Upper lobe of left lung (tissue), 6 donors: Measurements from ENCODE around the gene ERF. TPM values are rescaled to one million over a fixed set of nuclear protein-coding genes. Genes with fewer than 3 reads are reported as not detected.
A peak's percentile ranks its signal among the peaks of the same experiment; 100 is the strongest.

ENCODE experiments used
- ATAC-seq, 2 donors: fragments of 200-7000 bp; cut with Tn5 transposase; one replicate each; pipeline ENCODE4 v1.9.1; 2022; ENCODE audit warnings: mild to moderate bottlenecking in 2 of 2, moderate library complexity in 2 of 2; ENCODE audit not compliant: low FRiP score in 2 of 2
- DNase-seq, 2 donors: peaks; one replicate each; pipeline ENCODE4 v3.0.0-alpha.2; 2019 to 2020
- H3K27ac ChIP-seq, 4 donors: fragments of 200-600 bp; sonication (generic); one replicate each; pipeline ENCODE4 v1.5.1; 2016 to 2019
- H3K27me3 ChIP-seq, 4 donors: fragments of 200-600 bp; sonication (generic); one replicate each; pipeline ENCODE4 v1.5.1; 2017 to 2019
- H3K36me3 ChIP-seq, 4 donors: fragments of 200-600 bp; sonication (generic); one replicate each; pipeline ENCODE4 v1.5.1; 2016 to 2019
- H3K4me1 ChIP-seq, 4 donors: fragments of 200-600 bp; sonication (generic); one replicate each; pipeline ENCODE4 v1.5.1; 2018 to 2019
- H3K4me3 ChIP-seq, 4 donors: fragments of 200-600 bp; sonication (generic); one replicate each; pipeline ENCODE4 v1.5.1; 2017 to 2019; ENCODE audit warnings: mild to moderate bottlenecking in 2 of 4, moderate library complexity in 1 of 4
- H3K9me3 ChIP-seq, 4 donors: fragments of 200-600 bp; sonication (generic); one replicate each; pipeline ENCODE4 v1.5.1; 2018 to 2019
- EP300 ChIP-seq, 4 donors: sonication (generic); formaldehyde crosslinking; IDR thresholded peaks; one replicate each; pipeline ENCODE4 v1.5.1; 2017; ENCODE audit warnings: antibody characterized with exemption in 4 of 4, control low read depth in 2 of 4
- POLR2A ChIP-seq, 4 donors: fragments of 450-650 bp; IDR thresholded peaks; one replicate each; pipeline ENCODE4 v1.5.1; 2016 to 2017; ENCODE audit warnings: antibody characterized with exemption in 4 of 4, mild to moderate bottlenecking in 2 of 4
- POLR2AphosphoS5 ChIP-seq, 2 donors: sonication (generic); formaldehyde crosslinking; IDR thresholded peaks; one replicate each; pipeline ENCODE4 v1.5.1; 2017; ENCODE audit warnings: antibody characterized with exemption in 2 of 2
- WGBS, 2 donors: methylation state at CpG; one replicate each; pipeline ENCODE4 v1.1.5; 2017 to 2018; 5-methylcytosine and 5-hydroxymethylcytosine counted together
- total RNA-seq, 6 donors: library from RNA; depleted of rRNA in 4 of 6; stranded (reverse); fragments of >200 nt in 4 of 6; gene quantifications; one replicate each; pipeline versions ENCODE4 v1.1.0 to v1.2.1, GENCODE V29; 2016 to 2021
- TF ChIP-seq, protein P1 (sequence below), 6 experiments: fragments of 450-650 bp in 4 of 6; fragments of 200-600 bp in 2 of 6; sonication (generic) in 2 of 6; IDR thresholded peaks; one replicate each; pipeline ENCODE4 v1.5.1; 2016 to 2019; ENCODE audit warnings: antibody characterized with exemption in 6 of 6
- donor health status: DM: no; HTN: no; CAD: no; lungs with moderate emphysema.
- donor health status: DM: no; HTN: yes; CAD: no; lungs with severe emphysema.

The ERF gene
- total RNA-seq, 6 donors from 2014 or later = 13.6 to 59.4 (median 32.5) TPM

DNA sequence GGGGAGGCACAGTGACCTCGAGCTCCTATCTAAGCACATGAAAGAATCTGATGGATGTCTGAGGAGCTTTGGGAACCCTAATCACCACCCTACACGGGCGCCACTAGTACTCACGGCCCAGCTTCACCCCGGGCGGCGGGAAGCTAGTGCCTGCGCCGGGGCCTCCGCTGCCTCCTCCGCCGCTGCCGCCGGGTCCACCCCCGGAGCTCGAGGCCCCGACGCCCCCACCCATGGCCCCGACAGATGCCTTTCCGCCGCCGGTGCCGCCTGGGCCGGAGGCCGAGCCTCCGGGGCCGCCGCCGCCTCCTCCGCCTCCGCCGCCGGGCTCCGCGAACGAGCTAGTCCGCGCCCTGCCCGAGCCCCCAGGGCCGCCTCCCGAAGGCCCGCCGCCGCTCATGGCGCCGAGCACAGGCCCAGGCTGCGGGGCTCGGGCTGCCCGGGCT, 12.8 kb downstream of the ERF start:
- Histone ChIP-seq H3K36me3 (peaks cover 0 to 26% (median 3%) of the 10 kb centered on the region in 4 donors), H3K9me3 (no peaks in the 10 kb centered on the region), H3K4me1 (peaks cover 29 to 62% (median 42%) of the 10 kb centered on the region in 4 donors), H3K4me3 (peak overlapping the region; percentile 38 to 98 (median 92)), H3K27me3 (no peaks in the 10 kb centered on the region), H3K27ac (peak overlapping the region; percentile 85 to 96 (median 91))
- DNase-seq = no peak
- WGBS, 2 donors = 1 to 2% methylated on average over 15 to 25 of the region's 49 CpGs
- no peak for TF ChIP-seq POLR2AphosphoS5 (IDR thresholded peaks at IDR 0.05)
- TF ChIP-seq, protein P1, sequence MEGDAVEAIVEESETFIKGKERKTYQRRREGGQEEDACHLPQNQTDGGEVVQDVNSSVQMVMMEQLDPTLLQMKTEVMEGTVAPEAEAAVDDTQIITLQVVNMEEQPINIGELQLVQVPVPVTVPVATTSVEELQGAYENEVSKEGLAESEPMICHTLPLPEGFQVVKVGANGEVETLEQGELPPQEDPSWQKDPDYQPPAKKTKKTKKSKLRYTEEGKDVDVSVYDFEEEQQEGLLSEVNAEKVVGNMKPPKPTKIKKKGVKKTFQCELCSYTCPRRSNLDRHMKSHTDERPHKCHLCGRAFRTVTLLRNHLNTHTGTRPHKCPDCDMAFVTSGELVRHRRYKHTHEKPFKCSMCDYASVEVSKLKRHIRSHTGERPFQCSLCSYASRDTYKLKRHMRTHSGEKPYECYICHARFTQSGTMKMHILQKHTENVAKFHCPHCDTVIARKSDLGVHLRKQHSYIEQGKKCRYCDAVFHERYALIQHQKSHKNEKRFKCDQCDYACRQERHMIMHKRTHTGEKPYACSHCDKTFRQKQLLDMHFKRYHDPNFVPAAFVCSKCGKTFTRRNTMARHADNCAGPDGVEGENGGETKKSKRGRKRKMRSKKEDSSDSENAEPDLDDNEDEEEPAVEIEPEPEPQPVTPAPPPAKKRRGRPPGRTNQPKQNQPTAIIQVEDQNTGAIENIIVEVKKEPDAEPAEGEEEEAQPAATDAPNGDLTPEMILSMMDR (IDR thresholded peaks at IDR 0.05) = peak in 1 of 6 experiments; percentile 20
- TF ChIP-seq EP300 (IDR thresholded peaks at IDR 0.05) = no peak
- TF ChIP-seq POLR2A (IDR thresholded peaks at IDR 0.05) = peak in 1 of 4 donors; percentile 49
- ATAC-seq = no peak

- ATAC-seq (no peak), DNase-seq (no peak)
- H3K9me3 ChIP-seq = no peaks in the 10 kb centered on the region
- peak overlapping the region in 3 of 4 donors; percentile 89 to 98 (median 95) for H3K4me3 ChIP-seq
- no peaks in the 10 kb centered on the region for H3K27me3 ChIP-seq
- peaks cover under 1 to 31% (median 9%) of the 10 kb centered on the region in 4 donors for H3K36me3 ChIP-seq
- peak overlapping the region in 2 of 4 donors; percentile 92 to 96 for H3K27ac ChIP-seq
- TF ChIP-seq EP300 (IDR thresholded peaks at IDR 0.05) = no peak
- TF ChIP-seq, protein P1 (IDR thresholded peaks at IDR 0.05) = no peak
- no peak for TF ChIP-seq POLR2A (IDR thresholded peaks at IDR 0.05)
- H3K4me1 ChIP-seq = peaks cover 29 to 59% (median 37%) of the 10 kb centered on the region in 4 donors
- WGBS, 2 donors = 95 to 100% methylated on average over 3 of the region's 3 CpGs
Observed at GRCh38 chr19:42241279-42241678, 13.6 kb downstream of the ERF start.

GRCh38 chr19:42239544-42240220, 15.2 kb downstream of the ERF start:
- WGBS, 2 donors = 86 to 90% methylated on average over 7 to 10 of the region's 10 CpGs
- H3K27me3 ChIP-seq = no peaks in the 10 kb centered on the region
- peaks cover 6 to 47% (median 25%) of the 10 kb centered on the region in 4 donors for H3K36me3 ChIP-seq
- H3K27ac ChIP-seq = no peak overlapping the region
- no peak for DNase-seq
- TF ChIP-seq EP300 (IDR thresholded peaks at IDR 0.05) (no peak), POLR2A (IDR thresholded peaks at IDR 0.05) (no peak), POLR2AphosphoS5 (IDR thresholded peaks at IDR 0.05) (no peak)
- TF ChIP-seq, protein P1 (IDR thresholded peaks at IDR 0.05) = no peak
- no peaks in the 10 kb centered on the region for H3K9me3 ChIP-seq
- no peak overlapping the region for H3K4me3 ChIP-seq
- ATAC-seq = no peak
- H3K4me1 ChIP-seq = peaks cover 22 to 43% (median 25%) of the 10 kb centered on the region in 4 donors

- Histone ChIP-seq H3K9me3 (no peaks in the 10 kb centered on the region), H3K4me3 (no peak overlapping the region), H3K4me1 (peaks cover 0 to 15% (median under 1%) of the 10 kb centered on the region in 4 donors), H3K36me3 (peaks cover 38 to 92% (median 69%) of the 10 kb centered on the region in 4 donors), H3K27me3 (no peaks in the 10 kb centered on the region), H3K27ac (no peak overlapping the region)
- ATAC-seq (no peak), DNase-seq (no peak)
- whole genome bisulfite sequencing, 2 donors = 75 to 78% methylated on average over 5 of the region's 5 CpGs
- no peak for TF ChIP-seq POLR2A (IDR thresholded peaks at IDR 0.05)
- TF ChIP-seq POLR2AphosphoS5 (IDR thresholded peaks at IDR 0.05) = no peak
- TF ChIP-seq EP300 (IDR thresholded peaks at IDR 0.05) = no peak
- TF ChIP-seq, protein P1 (IDR thresholded peaks at IDR 0.05) = no peak
Observed at GRCh38 chr19:42235181-42235580, 19.7 kb downstream of the ERF start.
